GM21515 (cell line): ENCODE results near the gene PRPF6.
"Not testable (repeated sequence)": the region's sequence is repeated elsewhere in the genome, so short reads cannot be mapped to it uniquely, and the experiment has no call there.

Source experiments
- ATAC-seq: cut with Tn5 transposase; IDR thresholded peaks from one replicate; pipeline ENCODE4 v1.9.1; 2021; ENCODE audit not compliant: unreplicated experiment

Gene PRPF6

GRCh38 chr20:64009811-64010387, 29.0 kb downstream of the PRPF6 start:
- ATAC-seq = no peak

GRCh38 chr20:64010711-64011237, 29.8 kb downstream of the PRPF6 start:
- ATAC-seq = no peak

- no peak for ATAC-seq
Observed at GRCh38 chr20:64011366-64011779, 30.4 kb downstream of the PRPF6 start.

GRCh38 chr20:64012385-64013154, 31.6 kb downstream of the PRPF6 start:
- ATAC-seq = not testable (repeated sequence)

- ATAC-seq = no peak
Observed at GRCh38 chr20:64015635-64016034, 34.7 kb downstream of the PRPF6 start.

- no peak for ATAC-seq
Observed at GRCh38 chr20:64021124-64021975, 40.4 kb downstream of the PRPF6 start.

- no peak for ATAC-seq
Observed at GRCh38 chr20:64022671-64023360, 41.9 kb downstream of the PRPF6 start.

GRCh38 chr20:64023361-64024140, 42.6 kb downstream of the PRPF6 start:
- no peak for ATAC-seq

GRCh38 chr20:64024141-64024990, 43.4 kb downstream of the PRPF6 start:
- no peak for ATAC-seq

GRCh38 chr20:64025101-64025825, 44.3 kb downstream of the PRPF6 start:
- ATAC-seq = no peak

- no peak for ATAC-seq
Observed at GRCh38 chr20:64025826-64026412, 45.0 kb downstream of the PRPF6 start.

- ATAC-seq = no peak
Observed at GRCh38 chr20:64027981-64028685, 47.2 kb downstream of the PRPF6 start.

GRCh38 chr20:64029293-64030117, 48.6 kb downstream of the PRPF6 start:
- ATAC-seq = no peak

- no peak for ATAC-seq
Observed at GRCh38 chr20:64030371-64031134, 49.6 kb downstream of the PRPF6 start.

GRCh38 chr20:64031822-64032314, 50.9 kb downstream of the PRPF6 start:
- no peak for ATAC-seq
